HEK293 (cell line): ENCODE data around the gene APOBEC3A.

Experiments used
- CTCF ChIA-PET: fragments of 350-600 bp; formaldehyde crosslinking; extraction: SDS; loops from one replicate; lab custom pipeline; 2021; ENCODE audit warnings: antibody characterized with exemption; lab: Yijun Ruan, JAX
- POLR2A ChIA-PET: fragments of 300-600 bp; formaldehyde crosslinking; extraction: SDS; loops from one replicate; lab custom pipeline; 2020; ENCODE audit warnings: antibody characterized with exemption, inconsistent platforms; lab: Yijun Ruan, JAX
- H3K27ac ChIP-seq: fragments of 200-500 bp; sonication (Bioruptor generic); 2 replicates; pipeline ENCODE4 v1.5.1; 2014; ENCODE audit warnings: low read depth, low read length, control low read depth, inconsistent platforms; ENCODE audit errors: extremely low read depth
- H3K36me3 ChIP-seq, 2 experiments: fragments of 200-500 bp in 1 of 2; sonication (Bioruptor generic) in 1 of 2; 1 replicate in 1 of 2; 2 replicates in 1 of 2; pipeline ENCODE4 v1.5.1; 2014 to 2017; ENCODE audit warnings: inconsistent platforms in 2 of 2, low read length in 2 of 2; ENCODE audit not compliant: control insufficient read depth in 2 of 2, insufficient read depth in 1 of 2
- H3K4me1 ChIP-seq: fragments of 200-500 bp; sonication (Bioruptor generic); 2 replicates; pipeline ENCODE4 v1.5.1; 2014; ENCODE audit warnings: mild to moderate bottlenecking, low read length, inconsistent platforms; ENCODE audit not compliant: control insufficient read depth, insufficient read depth
- H3K4me3 ChIP-seq: 2 replicates; pipeline ENCODE4 v1.5.1; 2011; ENCODE audit warnings: low read depth, mild to moderate bottlenecking, control low read depth, low read length, moderate library complexity
- H3K9me3 ChIP-seq: fragments of 200-500 bp; sonication (Bioruptor generic); 2 replicates; pipeline ENCODE4 v1.5.1; 2014; ENCODE audit warnings: low read depth, low read length, inconsistent platforms; ENCODE audit not compliant: control insufficient read depth, insufficient read depth
- GLI4 ChIP-seq: fragments of 450-650 bp; formaldehyde crosslinking; IDR thresholded peaks from 2 replicates; pipeline ENCODE4 v1.5.1; 2016; ENCODE audit warnings: missing biosample characterization, missing genetic modification characterization
- KLF1 ChIP-seq: fragments of 450-650 bp; formaldehyde crosslinking; IDR thresholded peaks from 2 replicates; pipeline ENCODE4 v1.5.1; 2016; ENCODE audit warnings: missing biosample characterization, missing genetic modification characterization
- KLF9 ChIP-seq: fragments of 450-650 bp; formaldehyde crosslinking; IDR thresholded peaks from 2 replicates; pipeline ENCODE4 v1.5.1; 2016; ENCODE audit warnings: missing biosample characterization, missing genetic modification characterization, low read depth
- MEIS1 ChIP-seq: sonication (generic); formaldehyde crosslinking; IDR thresholded peaks from 2 replicates; pipeline ENCODE4 v1.8.1; 2022; ENCODE audit warnings: missing genetic modification reagents, mild to moderate bottlenecking, borderline replicate concordance
- PATZ1 ChIP-seq: fragments of 450-650 bp; formaldehyde crosslinking; IDR thresholded peaks from 2 replicates; pipeline ENCODE4 v1.5.1; 2016; ENCODE audit warnings: missing biosample characterization, missing genetic modification characterization
- ZBTB10 ChIP-seq: fragments of 450-650 bp; formaldehyde crosslinking; IDR thresholded peaks from 2 replicates; pipeline ENCODE4 v1.5.1; 2016; ENCODE audit warnings: missing biosample characterization, missing genetic modification characterization
- ZBTB20 ChIP-seq: fragments of 450-650 bp; formaldehyde crosslinking; IDR thresholded peaks from 2 replicates; pipeline ENCODE4 v1.5.1; 2016; ENCODE audit warnings: missing biosample characterization, missing genetic modification characterization
- ZBTB26 ChIP-seq: fragments of 450-650 bp; formaldehyde crosslinking; optimal IDR thresholded peaks from 2 replicates; pipeline ENCODE3; 2016; ENCODE audit warnings: missing biosample characterization, mild to moderate bottlenecking, missing genetic modification characterization
- ZNF155 ChIP-seq: fragments of 450-650 bp; formaldehyde crosslinking; IDR thresholded peaks from 2 replicates; pipeline ENCODE4 v1.5.1; 2016; ENCODE audit warnings: missing biosample characterization, missing genetic modification characterization
- ZNF221 ChIP-seq: fragments of 450-650 bp; formaldehyde crosslinking; IDR thresholded peaks from 2 replicates; pipeline ENCODE4 v1.5.1; 2017; ENCODE audit warnings: missing biosample characterization, missing genetic modification characterization, borderline replicate concordance
- ZNF324 ChIP-seq: fragments of 450-650 bp; formaldehyde crosslinking; IDR thresholded peaks from 2 replicates; pipeline ENCODE4 v1.5.1; 2016; ENCODE audit warnings: missing biosample characterization, missing genetic modification characterization
- ZNF350 ChIP-seq: fragments of 450-650 bp; formaldehyde crosslinking; IDR thresholded peaks from 2 replicates; pipeline ENCODE4 v1.5.0; 2017; ENCODE audit warnings: missing biosample characterization, mild to moderate bottlenecking, missing genetic modification characterization
- ZNF362 ChIP-seq: fragments of 450-650 bp; formaldehyde crosslinking; IDR thresholded peaks from 2 replicates; pipeline ENCODE4 v1.5.1; 2016; ENCODE audit warnings: missing biosample characterization, missing genetic modification characterization
- ZNF548 ChIP-seq: fragments of 450-650 bp; formaldehyde crosslinking; IDR thresholded peaks from 2 replicates; pipeline ENCODE4 v1.5.1; 2016; ENCODE audit warnings: missing biosample characterization, missing genetic modification characterization
- ZNF610 ChIP-seq: fragments of 450-650 bp; formaldehyde crosslinking; IDR thresholded peaks from 2 replicates; pipeline ENCODE4 v1.5.1; 2016; ENCODE audit warnings: missing biosample characterization, missing genetic modification characterization, borderline replicate concordance

APOBEC3A gene

GRCh38 chr22:38935023-38935422 lies 22.4 kb upstream of the APOBEC3A start:
- ChIA-PET CTCF (no interaction called here), POLR2A (no interaction called here)
- no peak overlapping the region for H3K4me3 ChIP-seq
- no peaks in the 10 kb centered on the region for H3K9me3 ChIP-seq
- TF ChIP-seq ZBTB20 (no peak; the same call in 1 of the 2 replicates), ZNF155 (no peak), GLI4 (tag by site-specific recombination) (no peak), ZBTB10 (tag by site-specific recombination) (no peak), PATZ1 (tag by site-specific recombination) (peak; percentile 15; the same call in 1 of the 2 replicates), KLF1 (peak; percentile 98), MEIS1 (CRISPR knock-in tag) (no peak), ZNF362 (tag by site-specific recombination) (no peak), ZNF350 (tag by site-specific recombination) (no peak)
- no peak overlapping the region for H3K27ac ChIP-seq
- no peaks in the 10 kb centered on the region for H3K4me1 ChIP-seq
- no peaks in the 10 kb centered on the region for H3K36me3 ChIP-seq

- H3K9me3 ChIP-seq, result no peaks in the 10 kb centered on the region
- POLR2A ChIA-PET, result no interaction called here
- H3K36me3 ChIP-seq, result no peaks in the 10 kb centered on the region
- TF ChIP-seq ZNF548 (tag by site-specific recombination), result no peak
- TF ChIP-seq ZNF610 (tag by site-specific recombination), result no peak
- TF ChIP-seq ZNF324 (tag by site-specific recombination), result no peak
- H3K4me1 ChIP-seq, result no peaks in the 10 kb centered on the region
- CTCF ChIA-PET, result interaction anchor here (1.4 kb wide), 1 partner anchor 39 kb away, joined by 3 read pairs; no protein-coding TSS in a partner anchor
- H3K27ac ChIP-seq, result no peak overlapping the region
- no peak overlapping the region for H3K4me3 ChIP-seq
These were observed 21.8 kb upstream of the APOBEC3A start for GRCh38 chr22:38935616-38936015.

GRCh38 chr22:38936562-38936961 lies 20.8 kb upstream of the APOBEC3A start:
- Histone ChIP-seq H3K4me3 (no peak overlapping the region), H3K27ac (no peak overlapping the region), H3K36me3 (no peaks in the 10 kb centered on the region), H3K9me3 (no peaks in the 10 kb centered on the region), H3K4me1 (no peaks in the 10 kb centered on the region)
- TF ChIP-seq ZBTB26 (tag by site-specific recombination) (no peak), ZNF221 (no peak), KLF9 (tag by site-specific recombination) (no peak)
- CTCF ChIA-PET, result interaction anchor here (0.7 to 1.4 kb wide), 2 partner anchors 14 to 38 kb away, joined by 3 read pairs; no protein-coding TSS in a partner anchor
- POLR2A ChIA-PET, result no interaction called here
